ENCODE measurements around the gene LSM3. TPM values are rescaled to one million over a fixed set of nuclear protein-coding genes. Genes with fewer than 3 reads are reported as not detected.
A peak's percentile ranks its signal among the peaks of the same experiment; 100 is the strongest.
"Not testable (repeated sequence)": the region's sequence is repeated elsewhere in the genome, so short reads cannot be mapped to it uniquely, and the experiment has no call there.

LSM3 gene
- polyA plus RNA-seq, 5 donors: 13.4 to 18.9 (median 16.2) TPM

- peak in 1 of 2 donors; percentile 49 for DNase-seq
Measured at GRCh38 chr3:14216257-14217048, 37.8 kb downstream of the LSM3 start.

DNA sequence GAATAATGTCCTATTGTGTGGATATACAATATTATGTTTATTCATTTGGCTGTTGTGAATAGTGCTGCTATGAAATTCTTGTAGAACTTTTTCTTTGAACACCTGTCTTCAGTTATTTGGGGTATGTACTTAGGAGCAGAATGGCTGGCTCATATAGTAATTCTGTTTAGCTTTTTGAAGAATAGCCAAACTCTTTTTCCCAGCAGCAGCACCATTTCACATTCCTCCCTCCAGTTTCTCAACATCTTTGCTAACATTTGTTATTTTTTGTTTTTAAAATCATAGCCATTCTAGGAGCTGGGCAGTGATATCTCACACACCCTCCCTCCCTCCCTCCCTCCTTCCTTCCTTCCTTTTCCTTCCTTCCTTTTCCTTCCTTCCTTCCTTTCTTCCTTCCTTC, 39.7 kb downstream of the LSM3 start:
- DNase-seq: no peak

DNA sequence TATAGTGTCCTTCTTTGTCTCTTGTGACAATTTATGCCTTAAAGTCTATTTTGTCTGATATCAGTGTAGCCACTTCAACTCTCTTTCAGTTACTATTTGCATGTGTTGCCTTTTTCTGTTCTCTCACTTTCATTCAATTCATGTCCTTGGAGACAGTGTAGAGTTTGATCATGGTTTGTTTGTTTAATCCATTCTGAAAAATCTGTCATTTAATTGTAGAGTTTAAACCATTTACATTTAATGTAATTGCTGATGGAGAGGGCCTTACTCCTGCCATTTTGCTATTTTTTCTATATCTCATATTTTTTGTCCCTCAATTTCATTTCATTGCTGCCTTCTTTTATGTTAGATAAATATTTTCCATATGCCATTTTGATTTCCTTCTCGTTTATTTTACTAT, 42.3 kb downstream of the LSM3 start:
- DNase-seq: no peak

DNA sequence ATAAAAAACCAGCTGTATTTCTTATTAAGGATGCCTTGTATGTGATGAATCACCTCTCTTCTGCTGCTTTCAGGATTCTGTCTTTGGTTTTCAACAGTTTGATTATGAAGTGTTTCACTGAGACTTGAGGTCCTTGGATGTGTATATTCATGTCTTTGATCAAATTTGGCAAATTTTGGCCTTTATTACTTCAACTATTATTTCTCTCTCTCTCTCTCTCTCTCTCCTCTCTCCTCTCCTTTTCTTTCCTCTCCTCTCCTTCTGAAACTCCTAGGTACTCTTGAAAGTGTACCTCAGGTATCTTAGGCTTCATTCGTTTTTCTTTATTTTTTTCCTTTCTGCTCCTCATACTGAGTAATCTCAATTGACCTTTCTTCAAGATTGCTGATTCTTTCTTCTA, 43.3 kb downstream of the LSM3 start:
- DNase-seq: no peak

GRCh38 chr3:14222457-14222856, 43.8 kb downstream of the LSM3 start:
- DNase-seq: no peak

DNA sequence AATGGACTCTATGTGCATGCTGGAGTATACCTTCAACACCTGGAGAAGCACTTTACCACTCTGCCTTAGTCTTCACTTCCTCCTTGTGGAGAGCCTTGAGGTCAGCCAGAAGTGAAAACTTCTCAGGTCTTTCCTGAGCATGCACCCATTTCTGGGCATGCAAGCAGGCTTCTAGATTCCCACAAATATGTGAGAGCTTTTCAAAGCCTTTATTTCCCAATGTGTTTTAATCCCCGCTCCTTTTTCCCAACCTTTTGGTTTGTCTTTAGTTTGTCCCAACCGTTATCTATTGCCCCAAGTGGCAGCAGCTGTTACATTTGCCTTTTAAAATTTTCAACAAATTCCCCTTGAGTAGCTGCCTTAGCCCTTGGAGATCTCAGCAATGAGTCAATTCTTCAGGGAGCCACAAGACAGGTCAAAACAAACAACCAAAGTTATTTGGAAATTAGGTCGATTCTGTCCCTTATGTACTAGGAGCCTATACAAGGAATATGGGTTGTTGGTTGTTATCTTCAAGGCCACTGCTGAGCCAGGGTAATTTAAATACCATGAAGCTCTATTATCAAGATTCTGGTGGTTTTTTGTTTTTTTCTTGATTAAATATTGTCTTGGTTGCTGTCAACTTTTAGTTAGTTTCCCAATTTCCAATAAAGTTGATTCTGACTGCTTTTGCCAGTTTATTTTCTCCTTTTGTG, 44.4 kb downstream of the LSM3 start:
- DNase-seq: no peak

DNA sequence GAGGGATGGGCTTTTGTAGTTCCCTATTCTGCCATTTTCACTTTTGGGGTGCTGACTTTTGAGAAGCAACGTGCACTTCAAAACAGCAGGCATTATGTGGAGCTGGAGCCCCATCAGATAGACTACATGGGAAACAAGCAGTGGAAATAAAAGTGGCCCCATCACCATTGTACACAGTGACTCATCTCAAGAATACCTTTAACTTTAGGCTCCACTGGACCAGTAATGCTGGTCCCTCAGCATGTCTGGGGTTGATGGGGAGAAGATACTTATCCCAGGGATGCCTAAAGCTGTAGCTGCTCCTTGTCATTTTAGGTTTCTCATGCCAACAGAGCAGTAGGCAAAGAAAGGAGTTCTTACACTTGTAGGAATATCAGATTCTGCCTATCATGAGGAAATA, 45.0 kb downstream of the LSM3 start:
- DNase-seq: no peak

GRCh38 chr3:14224895-14225294, 46.3 kb downstream of the LSM3 start:
- DNase-seq: no peak

GRCh38 chr3:14225421-14225820, 46.8 kb downstream of the LSM3 start:
- DNase-seq: no peak

DNA sequence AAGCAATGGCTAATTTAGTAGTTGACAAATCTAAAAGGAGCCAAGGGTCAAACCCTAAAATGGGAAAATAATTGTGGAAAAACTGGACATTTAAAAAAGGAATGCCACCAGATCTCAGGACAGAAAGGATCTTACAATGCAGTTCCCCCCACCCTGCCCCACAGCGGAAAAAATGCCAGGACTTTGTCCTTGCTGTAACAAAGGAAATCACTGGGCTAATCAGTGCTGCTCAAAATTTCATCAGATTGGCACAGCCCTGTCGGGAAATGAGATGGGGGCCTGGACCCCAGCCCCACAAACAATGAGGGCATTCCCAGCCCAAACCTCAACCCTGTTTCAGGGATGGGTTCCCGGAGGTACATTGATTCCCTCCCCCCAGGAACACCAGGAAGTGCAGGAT, 47.7 kb downstream of the LSM3 start:
- not testable (repeated sequence) for DNase-seq

GRCh38 chr3:14227856-14228255, 49.2 kb downstream of the LSM3 start:
- DNase-seq: no peak

DNA sequence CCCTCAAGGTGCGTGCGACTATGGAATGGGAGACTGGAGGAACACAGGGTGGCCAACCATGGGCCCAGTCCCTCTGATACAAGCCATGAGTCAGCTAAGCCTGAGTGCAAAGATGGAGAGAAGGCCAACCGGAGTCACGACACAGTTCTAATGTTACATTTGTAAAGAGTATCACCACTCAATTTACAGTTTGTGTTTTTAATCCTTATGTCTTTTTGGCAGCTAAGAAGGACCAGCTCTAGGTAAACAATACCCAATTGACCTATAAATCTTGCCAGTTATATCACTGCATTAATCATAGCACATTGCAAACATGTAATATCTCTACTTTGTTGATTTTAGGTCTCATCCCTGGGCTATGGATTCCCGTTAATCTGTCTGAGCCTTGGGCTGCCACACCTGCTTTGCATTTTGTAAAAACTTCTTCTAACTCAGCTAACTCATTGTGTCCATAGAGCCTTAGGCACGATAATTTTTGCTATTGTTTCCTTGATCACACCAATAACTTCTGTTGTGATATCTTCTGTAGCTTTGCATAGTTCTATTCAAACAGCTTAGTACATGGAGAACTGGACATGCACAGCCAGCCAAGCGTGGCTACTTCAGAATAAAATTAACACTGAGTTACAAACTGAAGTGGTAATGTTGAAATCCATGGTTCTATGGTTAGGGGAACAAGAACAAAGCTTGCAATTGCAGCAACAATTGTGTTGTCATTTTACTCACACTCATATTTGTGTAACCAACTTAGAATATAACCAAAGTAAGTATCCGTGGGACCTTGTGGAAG, 50.3 kb downstream of the LSM3 start:
- no peak for DNase-seq

- not testable (repeated sequence) for DNase-seq
Measured at GRCh38 chr3:14229695-14230094, 51.1 kb downstream of the LSM3 start.

DNA sequence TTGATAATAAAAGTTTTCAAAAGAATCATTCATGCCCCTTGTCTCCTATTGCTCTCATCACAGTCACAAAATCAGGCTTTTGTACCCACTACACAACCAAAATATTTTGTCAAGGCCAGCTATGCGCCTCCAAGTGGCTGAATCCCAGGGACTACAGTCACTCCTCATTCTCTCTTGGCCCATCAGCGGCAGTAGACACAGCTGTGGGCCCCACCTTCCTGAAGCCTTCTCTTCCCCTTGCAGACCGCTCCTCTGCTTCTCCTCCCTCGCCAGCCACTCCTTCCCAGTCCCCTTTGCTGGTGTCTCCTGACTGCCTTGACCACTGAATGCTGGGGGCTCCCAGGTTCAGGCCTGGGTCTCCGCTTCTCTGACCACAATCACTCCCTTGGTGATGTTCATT, 52.1 kb downstream of the LSM3 start:
- no peak for DNase-seq

DNA sequence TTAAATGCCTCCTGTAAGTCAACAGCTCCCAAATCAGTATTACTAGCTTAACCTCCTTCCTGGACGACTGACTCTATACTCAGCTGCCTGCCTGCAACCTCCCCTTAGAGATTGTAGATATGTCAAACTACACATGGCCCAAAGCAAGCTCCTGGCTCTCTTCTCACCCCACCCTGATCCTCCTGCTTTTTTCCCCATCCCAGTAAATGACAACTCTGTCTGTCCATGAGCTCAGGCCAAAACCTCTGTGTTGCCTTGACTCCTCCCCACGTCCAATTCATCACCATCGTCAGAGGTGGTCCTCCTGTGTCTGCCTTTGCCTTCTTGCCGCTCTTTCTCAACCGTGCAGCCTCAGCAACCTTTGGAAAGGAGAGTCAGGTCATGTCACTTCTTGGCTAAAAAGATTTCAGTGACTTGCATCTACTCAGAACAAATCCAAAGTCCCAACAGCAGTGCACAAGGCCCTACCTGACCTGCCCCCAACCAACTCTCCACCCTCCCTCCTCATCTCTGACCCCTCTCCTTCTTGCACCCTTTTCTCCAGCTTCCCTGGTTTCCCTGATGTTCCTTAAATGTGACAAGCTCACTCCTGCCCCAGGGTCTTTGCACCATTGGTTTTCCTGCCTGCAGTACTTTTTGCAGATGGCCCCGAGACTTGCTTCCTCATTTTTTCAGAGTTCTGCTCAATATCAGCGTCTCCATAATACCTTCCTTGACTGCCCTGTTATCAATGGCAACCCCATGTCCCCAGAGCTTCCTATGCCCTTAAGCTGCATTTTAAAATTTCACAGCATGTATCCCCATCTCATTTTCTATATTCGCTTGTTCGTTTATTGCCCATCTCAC, 52.8 kb downstream of the LSM3 start:
- no peak for DNase-seq

DNA sequence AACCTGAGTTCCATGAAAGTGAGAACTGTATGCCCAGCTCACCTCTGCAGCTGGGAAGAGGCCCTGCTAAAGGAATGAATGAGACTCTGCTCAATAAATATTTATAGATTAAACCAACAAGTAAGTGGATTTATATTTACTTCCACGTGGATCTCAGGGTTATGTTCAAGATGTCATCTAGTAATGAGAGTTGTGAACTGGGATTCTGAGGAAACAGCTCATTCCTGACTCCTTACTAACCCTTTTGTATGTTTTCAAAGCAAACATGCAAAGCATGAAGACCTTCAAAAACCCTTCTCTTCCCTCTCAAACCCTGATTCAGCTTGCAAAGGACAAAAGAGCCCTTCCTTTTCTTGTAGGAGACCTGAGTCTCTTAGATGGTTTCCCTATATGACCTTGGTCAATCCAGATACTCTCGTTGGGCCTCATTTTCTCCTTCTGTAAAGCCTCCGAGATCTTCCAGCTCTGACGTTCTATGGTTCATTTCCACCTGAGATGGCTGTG, 53.4 kb downstream of the LSM3 start:
- no peak for DNase-seq

- peak in 1 of 2 donors; percentile 64 for DNase-seq
Measured at GRCh38 chr3:14234251-14235002, 55.8 kb downstream of the LSM3 start.

DNA sequence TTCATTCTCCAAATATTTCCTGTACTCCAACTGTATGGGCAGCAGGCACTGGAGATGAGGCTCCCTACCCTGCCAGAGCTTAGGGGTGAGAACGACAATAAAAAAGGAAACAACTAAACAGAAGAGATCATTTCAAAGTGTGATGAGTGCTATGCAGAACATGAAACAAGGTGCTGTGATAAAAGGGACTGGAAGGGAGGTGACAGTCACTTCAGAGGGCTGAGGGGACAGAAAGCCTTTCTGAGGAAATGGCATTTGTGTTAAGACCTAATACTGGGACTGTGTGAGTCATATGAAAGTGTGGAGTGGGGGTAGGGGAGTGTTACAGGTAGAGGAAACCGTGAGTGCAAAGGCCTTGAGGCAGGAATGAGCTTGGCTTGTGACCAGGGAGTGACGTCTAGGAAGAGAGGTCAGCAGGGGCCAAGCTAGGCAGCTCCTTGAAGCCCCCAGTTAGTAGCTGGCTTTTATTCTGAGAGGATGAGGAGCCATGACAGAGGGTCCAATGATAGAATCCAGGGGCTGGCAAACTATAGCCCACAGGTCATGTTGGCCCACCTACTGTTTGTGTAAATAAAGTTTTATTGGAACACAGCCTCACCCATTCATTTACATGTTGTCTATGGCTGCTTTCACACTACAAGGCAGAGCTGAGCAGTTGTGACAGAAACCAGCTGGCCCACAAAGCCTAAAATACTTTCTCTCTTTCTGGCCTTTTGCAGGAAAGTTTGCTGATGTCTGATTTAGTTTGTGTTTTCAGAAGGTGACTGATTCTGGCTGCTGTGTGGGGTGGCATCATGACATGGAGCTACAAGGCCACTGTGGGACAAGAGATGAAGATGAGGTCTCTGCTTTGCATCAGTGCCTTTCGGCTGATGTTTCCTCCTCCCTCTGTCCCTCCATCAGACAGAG, 56.6 kb downstream of the LSM3 start:
- DNase-seq: peak in 1 of 2 donors; percentile 68

DNA sequence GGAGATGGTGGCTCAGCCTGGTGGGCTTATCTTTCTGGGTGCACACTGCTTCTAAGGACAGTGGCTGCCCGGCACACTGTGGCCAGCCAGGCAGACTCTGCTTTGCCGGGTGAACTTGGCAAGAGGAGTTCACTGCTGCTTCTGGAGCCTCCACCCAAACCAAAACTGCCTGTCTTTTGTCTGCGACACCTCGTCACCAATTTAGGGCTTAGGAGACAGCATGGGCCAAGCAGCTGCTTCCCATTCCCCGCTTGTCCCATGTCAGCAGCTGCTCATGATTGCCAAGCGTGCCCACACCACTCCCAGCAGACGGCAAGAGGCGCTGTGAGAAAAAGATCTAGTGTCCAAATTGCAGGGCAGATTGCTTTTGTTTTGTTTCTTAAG, 57.3 kb downstream of the LSM3 start:
- peak; percentile 89 for DNase-seq

- no peak for DNase-seq
Measured at GRCh38 chr3:14236902-14237301, 58.3 kb downstream of the LSM3 start.
